Ovary (tissue), 9 donors: Measurements from ENCODE around the gene SLC22A25. TPM values are rescaled to one million over a fixed set of nuclear protein-coding genes. Genes with fewer than 3 reads are reported as not detected.

Experiments used
- DNase-seq, 5 donors: peaks; one replicate each; pipeline ENCODE4 v3.0.0-alpha.2; 2019 to 2020
- H3K27ac ChIP-seq, 2 donors: fragments of 200-600 bp; one replicate each; pipeline versions ENCODE4 v1.5.1 to v1.8.0; 2019 to 2022
- H3K27me3 ChIP-seq: fragments of 200-600 bp; one replicate; pipeline ENCODE4 v1.8.0; 2022
- H3K36me3 ChIP-seq: fragments of 200-600 bp; sonication (generic); one replicate; pipeline ENCODE4 v1.5.1; 2019
- H3K4me1 ChIP-seq: one replicate; pipeline ENCODE4 v1.8.1; 2013; ENCODE audit warnings: mild to moderate bottlenecking, moderate library complexity; ENCODE audit not compliant: insufficient read depth
- H3K4me3 ChIP-seq: fragments of 200-600 bp; sonication (generic); one replicate; pipeline ENCODE4 v1.5.1; 2017
- H3K9me3 ChIP-seq, 2 donors: fragments of 200-600 bp in 1 of 2; sonication (generic) in 1 of 2; one replicate each; pipeline versions ENCODE4 v1.5.1 to v1.8.1; 2013 to 2019; ENCODE audit warnings: mild to moderate bottlenecking in 1 of 2, moderate library complexity in 1 of 2
- CTCF ChIP-seq, 3 donors: fragments of 450-650 bp in 2 of 3; fragments of 200-600 bp in 1 of 3; IDR thresholded peaks; one replicate each; pipeline versions ENCODE4 v1.5.1 to v1.8.0; 2016 to 2022; ENCODE audit warnings: antibody characterized with exemption in 3 of 3, mild to moderate bottlenecking in 1 of 3
- EP300 ChIP-seq: sonication (generic); formaldehyde crosslinking; IDR thresholded peaks from one replicate; pipeline ENCODE4 v1.6.1; 2017; ENCODE audit warnings: antibody characterized with exemption
- POLR2A ChIP-seq: fragments of 450-650 bp; IDR thresholded peaks from one replicate; pipeline ENCODE4 v1.6.1; 2017; ENCODE audit warnings: antibody characterized with exemption, mild to moderate bottlenecking, moderate library complexity
- WGBS, 3 donors: extraction: QIAGEN DNeasy Blood & Tissue Kit in 1 of 3; methylation state at CpG; one replicate each; pipeline versions ENCODE4 v1.1.5 to v1.1.7; 2013 to 2017; 5-methylcytosine and 5-hydroxymethylcytosine counted together
- intact Hi-C, 4 donors: fragments of 100-400 bp; cut with DNase I; formaldehyde crosslinking; loops; one replicate each; pipeline versions ENCODE4 v1.11.0 to v1.15.1; 2022 to 2023
- polyA plus RNA-seq, 2 donors: library from polyadenylated mRNA; stranded (reverse); fragments of 200-250 nt in 1 of 2; fragments of 350-450 nt in 1 of 2; fragmentation: Illumina TruSeq in 1 of 2; extraction: RNeasy Lipid Tissue Mini Kit (QIAGEN cat#74804) in 1 of 2; gene quantifications; one replicate each; pipeline ENCODE4 v1.2.3, GENCODE V29; 2013 to 2014
- total RNA-seq, 7 donors: library from RNA; depleted of rRNA in 2 of 7; stranded (reverse); fragments of >200 nt in 2 of 7; fragmentation: NEBNext Ultra II Directional in 3 of 7; extraction: Animal tissue kit (Norgen Biotek cat#: 25700) in 3 of 7; gene quantifications; one replicate each; pipeline versions ENCODE4 v1.1.0 to v1.2.4, GENCODE V29; 2016 to 2023
- donor health status: DM: no; HTN: no; CAD: no; lungs with moderate emphysema.
- donor health status: DM: no; HTN: no; CAD: no.
- donor health status: Bipolar disorder and iron deficiency.
- donor health status: DM: yes; HTN: yes; CAD: no.
- donor health status: DM: no; HTN: no; CAD: no.
- donor health status: DM: yes; HTN: yes; CAD: no.

The SLC22A25 gene
- total and polyA plus RNA-seq, 9 donors, result not detected

- DNase-seq, result no peak
- TF ChIP-seq POLR2A (no peak), EP300 (no peak), CTCF (IDR thresholded peaks at IDR 0.05) (no peak)
- no peak overlapping the region for H3K4me3 ChIP-seq
- H3K4me1 ChIP-seq, result no peaks in the 10 kb centered on the region
- no peaks in the 10 kb centered on the region for H3K27me3 ChIP-seq
- no peak overlapping the region for H3K27ac ChIP-seq
- H3K9me3 ChIP-seq, result no peaks in the 10 kb centered on the region
- H3K36me3 ChIP-seq, result no peaks in the 10 kb centered on the region
- intact Hi-C loops, result no loop called here
- WGBS, 3 donors, result 20 to 25% (median 23%) methylated on average over 1 of the region's 1 CpG
Measured at GRCh38 chr11:63277345-63277943, 34.0 kb upstream of the SLC22A25 start.

GRCh38 chr11:63274776-63275175, 31.4 kb upstream of the SLC22A25 start:
- Histone ChIP-seq H3K4me3 (no peak overlapping the region), H3K27me3 (no peaks in the 10 kb centered on the region), H3K36me3 (no peaks in the 10 kb centered on the region), H3K27ac (no peak overlapping the region), H3K4me1 (no peaks in the 10 kb centered on the region), H3K9me3 (no peaks in the 10 kb centered on the region)
- intact Hi-C loops, result no loop called here
- TF ChIP-seq CTCF (IDR thresholded peaks at IDR 0.05) (no peak), EP300 (no peak), POLR2A (no peak)
- no peak for DNase-seq
- WGBS, 3 donors, result 72 to 84% (median 75%) methylated on average over 1 of the region's 1 CpG

DNA sequence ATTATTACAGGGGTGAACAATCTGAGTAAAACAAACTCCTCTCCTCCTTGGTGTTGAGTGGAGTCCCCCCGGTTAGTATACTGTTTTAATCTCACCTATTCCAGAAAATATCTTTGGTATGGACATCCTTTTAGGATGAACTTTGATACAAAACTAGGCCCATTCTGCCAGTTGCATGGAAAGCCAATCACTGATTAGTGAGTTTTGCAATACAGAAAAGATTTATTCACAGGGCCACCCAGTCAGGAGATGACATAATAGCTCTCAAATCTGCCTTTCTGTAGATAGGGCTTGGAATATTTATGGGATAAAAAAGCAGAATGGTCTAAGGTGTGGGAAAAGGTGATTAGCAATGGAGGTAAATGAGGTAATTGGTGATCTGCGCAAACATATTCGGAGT, 30.3 kb upstream of the SLC22A25 start:
- no peak for TF ChIP-seq CTCF (IDR thresholded peaks at IDR 0.05)
- no peak for TF ChIP-seq EP300
- no peak for TF ChIP-seq POLR2A
- WGBS, 3 donors, result 87 to 92% (median 89%) methylated on average over 3 of the region's 3 CpGs

DNA sequence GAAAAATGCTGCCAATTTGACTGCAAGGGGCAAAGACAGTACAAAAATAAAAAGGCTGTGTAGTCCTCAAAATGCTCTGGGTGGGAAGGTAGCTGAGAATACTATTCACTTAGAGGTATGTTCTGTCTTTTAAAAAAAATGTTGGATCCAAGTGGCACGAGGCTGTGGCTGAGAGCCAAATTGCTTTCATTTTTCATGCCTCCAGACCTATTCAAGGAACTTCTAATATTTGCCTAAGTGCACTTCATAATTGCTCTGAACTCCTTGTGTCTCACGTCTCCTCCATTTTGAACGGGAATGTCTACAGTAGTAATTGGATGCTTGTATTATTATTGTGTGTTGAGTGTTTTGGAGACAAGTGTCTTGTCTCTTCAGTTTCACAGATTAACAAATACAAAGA, 19.1 kb upstream of the SLC22A25 start:
- no peaks in the 10 kb centered on the region for H3K4me1 ChIP-seq
- TF ChIP-seq EP300 (no peak), CTCF (IDR thresholded peaks at IDR 0.05) (no peak), POLR2A (no peak)
- no peak for DNase-seq
- H3K27me3 ChIP-seq, result no peaks in the 10 kb centered on the region
- intact Hi-C loops, result no loop called here
- no peak overlapping the region for H3K27ac ChIP-seq
- 34 to 48% (median 37%) methylated on average over 3 of the region's 3 CpGs for WGBS, 3 donors
- H3K4me3 ChIP-seq, result no peak overlapping the region
- H3K36me3 ChIP-seq, result no peaks in the 10 kb centered on the region
- H3K9me3 ChIP-seq, result no peaks in the 10 kb centered on the region

More for the DNA sequence above, 30.3 kb upstream of the SLC22A25 start:
- Histone ChIP-seq H3K27me3 (no peaks in the 10 kb centered on the region), H3K36me3 (no peaks in the 10 kb centered on the region), H3K4me1 (no peaks in the 10 kb centered on the region), H3K27ac (no peak overlapping the region), H3K4me3 (no peak overlapping the region), H3K9me3 (no peaks in the 10 kb centered on the region)
- DNase-seq, result no peak
- intact Hi-C loops, result no loop called here
